SK-N-MC (cell line): ENCODE results near the gene FAM120AOS.
"Not testable (repeated sequence)": the region's sequence is repeated elsewhere in the genome, so short reads cannot be mapped to it uniquely, and the experiment has no call there.

Experiments
- EZH2 ChIP-seq: fragments of 200-600 bp; sonication (generic); IDR thresholded peaks from one replicate; pipeline ENCODE4 v1.6.1; 2017; ENCODE audit warnings: antibody characterized with exemption
- FOXP2 ChIP-seq: optimal IDR thresholded peaks from 2 replicates; pipeline ENCODE3; 2011; ENCODE audit warnings: mild to moderate bottlenecking, moderate library complexity; ENCODE audit not compliant: insufficient read depth; ENCODE audit errors: extremely low read length, control extremely low read depth
- POLR2AphosphoS5 ChIP-seq: IDR thresholded peaks from 2 replicates; pipeline ENCODE4 v1.6.1; 2012; ENCODE audit warnings: mild to moderate bottlenecking, low read depth, low read length, borderline replicate concordance

DNA sequence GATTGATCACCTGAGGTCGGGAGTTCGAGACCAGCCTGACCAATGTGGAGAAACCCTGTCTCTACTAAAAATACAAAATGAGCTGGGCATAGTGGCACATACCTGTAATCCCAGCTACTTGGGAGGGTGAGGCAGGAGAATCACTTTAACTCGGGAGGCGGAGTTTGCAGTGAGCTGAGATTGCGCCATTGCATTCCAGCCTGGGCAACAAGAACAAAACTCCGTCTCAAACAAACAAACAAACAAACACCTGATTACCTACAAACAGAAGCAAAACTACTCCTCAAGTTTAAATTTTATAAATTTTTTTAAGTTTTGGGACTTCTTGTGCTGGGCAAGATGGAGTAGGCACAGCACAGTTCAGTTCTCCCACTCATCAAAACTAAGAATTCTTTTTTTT is 14.1 kb downstream of the FAM120AOS start:
- TF ChIP-seq POLR2AphosphoS5, EZH2, FOXP2: not testable (repeated sequence)
